HG02763 (cell line): ENCODE measurements around the gene GALNT7.
A peak's percentile ranks its signal among the peaks of the same experiment; 100 is the strongest.

Source experiments
- ATAC-seq: cut with Tn5 transposase; IDR thresholded peaks from one replicate; pipeline ENCODE4 v1.9.1; 2021; ENCODE audit warnings: mild to moderate bottlenecking, moderate library complexity; ENCODE audit not compliant: unreplicated experiment

GALNT7 gene

GRCh38 chr4:173288698-173289352 lies 120.2 kb downstream of the GALNT7 start:
- no peak for ATAC-seq

- no peak for ATAC-seq
Observed at GRCh38 chr4:173289353-173289727, 120.7 kb downstream of the GALNT7 start.

- ATAC-seq = no peak
Observed at GRCh38 chr4:173291899-173292298, 123.3 kb downstream of the GALNT7 start.

- no peak for ATAC-seq
Observed at GRCh38 chr4:173293663-173294062, 125.1 kb downstream of the GALNT7 start.

- no peak for ATAC-seq
Observed at GRCh38 chr4:173294444-173294843, 125.8 kb downstream of the GALNT7 start.

- no peak for ATAC-seq
Observed at GRCh38 chr4:173301518-173302201, 133.0 kb downstream of the GALNT7 start.

GRCh38 chr4:173307778-173308177 lies 139.2 kb downstream of the GALNT7 start:
- ATAC-seq = no peak

- no peak for ATAC-seq
Observed at GRCh38 chr4:173311368-173311767, 142.8 kb downstream of the GALNT7 start.

- no peak for ATAC-seq
Observed at GRCh38 chr4:173314715-173315114, 146.1 kb downstream of the GALNT7 start.

- ATAC-seq = no peak
Observed at GRCh38 chr4:173316060-173316459, 147.4 kb downstream of the GALNT7 start.

- no peak for ATAC-seq
Observed at GRCh38 chr4:173317004-173317403, 148.4 kb downstream of the GALNT7 start.

GRCh38 chr4:173318240-173318639 lies 149.6 kb downstream of the GALNT7 start:
- ATAC-seq = no peak

- ATAC-seq = no peak
Observed at GRCh38 chr4:173318648-173319211, 150.1 kb downstream of the GALNT7 start.

- ATAC-seq = no peak
Observed at GRCh38 chr4:173319696-173320095, 151.1 kb downstream of the GALNT7 start.

- no peak for ATAC-seq
Observed at GRCh38 chr4:173325007-173325736, 156.6 kb downstream of the GALNT7 start.

- no peak for ATAC-seq
Observed at GRCh38 chr4:173328236-173328901, 159.8 kb downstream of the GALNT7 start.

- ATAC-seq = no peak
Observed at GRCh38 chr4:173330590-173330989, 162.0 kb downstream of the GALNT7 start.

- no peak for ATAC-seq
Observed at GRCh38 chr4:173332021-173332487, 163.4 kb downstream of the GALNT7 start.

- ATAC-seq = no peak
Observed at GRCh38 chr4:173332963-173333657, 164.5 kb downstream of the GALNT7 start.

- peak; percentile 4 for ATAC-seq
Observed at GRCh38 chr4:173333658-173334084, 165.1 kb downstream of the GALNT7 start.
